IPS DF 6.9 (cell line): Measurements from ENCODE around the gene MAPK14.

Source experiments
- DNase-seq: peaks from one replicate; pipeline ENCODE4 v3.0.0-alpha.2; 2013; ENCODE audit warnings: low read depth, low spot score
- H3K27ac ChIP-seq: one replicate; pipeline ENCODE4 v1.5.1; 2013; ENCODE audit warnings: low read length, control low read depth
- H3K27me3 ChIP-seq: 2 replicates; pipeline ENCODE4 v1.6.1; 2013; ENCODE audit warnings: mild to moderate bottlenecking, low read length; ENCODE audit not compliant: control insufficient read depth, insufficient read depth
- H3K36me3 ChIP-seq: 2 replicates; pipeline ENCODE4 v1.6.1; 2013; ENCODE audit warnings: low read length; ENCODE audit not compliant: control insufficient read depth, insufficient read depth
- H3K4me1 ChIP-seq: 2 replicates; pipeline ENCODE4 v1.6.1; 2013; ENCODE audit warnings: low read length; ENCODE audit not compliant: control insufficient read depth, insufficient read depth
- H3K4me3 ChIP-seq: 2 replicates; pipeline ENCODE4 v1.5.1; 2013; ENCODE audit warnings: mild to moderate bottlenecking, low read length
- H3K9me3 ChIP-seq: 2 replicates; pipeline ENCODE4 v1.6.1; 2013; ENCODE audit warnings: low read length, inconsistent platforms; ENCODE audit not compliant: control insufficient read depth, insufficient read depth
- WGBS: extraction: QIAGEN DNeasy Blood & Tissue Kit; methylation state at CpG from one replicate; pipeline ENCODE4 v1.1.7; 2013; ENCODE audit warnings: mixed read lengths, missing lambda C conversion rate; ENCODE audit not compliant: insufficient read length, insufficient coverage; 5-methylcytosine and 5-hydroxymethylcytosine counted together

MAPK14 gene

DNA sequence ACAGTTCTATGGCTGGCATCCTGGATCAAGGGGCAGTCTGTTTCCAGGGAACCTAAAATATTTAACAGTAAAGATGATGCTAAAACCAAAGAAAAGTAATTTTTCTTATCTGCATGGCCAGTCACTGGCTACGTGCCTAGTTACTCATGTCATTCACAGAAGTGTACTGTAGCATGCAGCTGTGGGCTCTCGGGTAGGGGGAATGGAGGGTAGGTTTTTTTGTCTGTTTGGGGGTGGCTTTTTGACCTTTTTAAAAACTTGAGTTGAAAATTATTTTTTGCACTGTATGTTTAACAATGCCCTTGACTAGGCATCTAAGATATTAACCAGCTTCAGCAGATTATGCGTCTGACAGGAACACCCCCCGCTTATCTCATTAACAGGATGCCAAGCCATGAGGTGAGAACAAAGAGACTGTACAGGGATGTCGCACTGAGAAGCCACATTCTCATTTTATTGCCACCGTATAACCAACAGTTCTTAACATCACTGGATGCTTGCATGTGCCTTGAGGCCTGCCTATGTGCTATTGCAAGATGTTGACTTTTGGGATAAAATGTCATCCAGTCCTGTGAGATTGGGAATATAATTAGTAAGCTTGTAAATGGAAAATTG is 72.4 kb downstream of the MAPK14 start:
- no CpG with 5 or more reads among the region's 6 CpGs for whole genome bisulfite sequencing
- Histone ChIP-seq H3K4me1 (no peaks in the 10 kb centered on the region), H3K36me3 (peaks cover 4% of the 10 kb centered on the region; the same call in 1 of the 2 replicates), H3K4me3 (no peak overlapping the region), H3K9me3 (no peaks in the 10 kb centered on the region), H3K27me3 (no peaks in the 10 kb centered on the region), H3K27ac (no peak overlapping the region)
- no peak for DNase-seq

- Histone ChIP-seq H3K27ac (no peak overlapping the region), H3K4me3 (no peak overlapping the region), H3K27me3 (no peaks in the 10 kb centered on the region), H3K4me1 (no peaks in the 10 kb centered on the region), H3K9me3 (no peaks in the 10 kb centered on the region), H3K36me3 (peaks cover 4% of the 10 kb centered on the region; the same call in 1 of the 2 replicates)
- WGBS = no CpG with 5 or more reads among the region's 3 CpGs
- no peak for DNase-seq
Observed at GRCh38 chr6:36101691-36102090, 74.1 kb downstream of the MAPK14 start.

- Histone ChIP-seq H3K36me3 (peaks cover 4% of the 10 kb centered on the region; the same call in 1 of the 2 replicates), H3K27ac (no peak overlapping the region), H3K9me3 (no peaks in the 10 kb centered on the region), H3K4me1 (no peaks in the 10 kb centered on the region), H3K4me3 (no peak overlapping the region), H3K27me3 (no peaks in the 10 kb centered on the region)
- DNase-seq = no peak
- no CpG with 5 or more reads among the region's 4 CpGs for WGBS
Observed at GRCh38 chr6:36102853-36103252, 75.2 kb downstream of the MAPK14 start.

- Histone ChIP-seq H3K4me1 (no peaks in the 10 kb centered on the region), H3K36me3 (peaks cover 4% of the 10 kb centered on the region; the same call in 1 of the 2 replicates), H3K4me3 (no peak overlapping the region), H3K9me3 (no peaks in the 10 kb centered on the region), H3K27ac (no peak overlapping the region), H3K27me3 (no peaks in the 10 kb centered on the region)
- WGBS = no CpG with 5 or more reads among the region's 2 CpGs
- no peak for DNase-seq
Observed at GRCh38 chr6:36104836-36105235, 77.2 kb downstream of the MAPK14 start.

GRCh38 chr6:36109092-36109491 is 81.5 kb downstream of the MAPK14 start:
- H3K27ac ChIP-seq = no peak overlapping the region
- no peaks in the 10 kb centered on the region for H3K27me3 ChIP-seq
- no peak for DNase-seq
- peaks cover 3% of the 10 kb centered on the region; the same call in 1 of the 2 replicates for H3K36me3 ChIP-seq
- WGBS = no CpG with 5 or more reads among the region's 7 CpGs
- H3K4me3 ChIP-seq = no peak overlapping the region
- H3K4me1 ChIP-seq = no peaks in the 10 kb centered on the region
- H3K9me3 ChIP-seq = no peaks in the 10 kb centered on the region

- Histone ChIP-seq H3K4me1 (no peaks in the 10 kb centered on the region), H3K4me3 (no peak overlapping the region), H3K36me3 (peaks cover 3% of the 10 kb centered on the region; the same call in 1 of the 2 replicates), H3K27me3 (no peaks in the 10 kb centered on the region), H3K27ac (no peak overlapping the region), H3K9me3 (no peaks in the 10 kb centered on the region)
- WGBS = no CpG with 5 or more reads among the region's 3 CpGs
- DNase-seq = no peak
Observed at GRCh38 chr6:36110050-36110449, 82.4 kb downstream of the MAPK14 start.

DNA sequence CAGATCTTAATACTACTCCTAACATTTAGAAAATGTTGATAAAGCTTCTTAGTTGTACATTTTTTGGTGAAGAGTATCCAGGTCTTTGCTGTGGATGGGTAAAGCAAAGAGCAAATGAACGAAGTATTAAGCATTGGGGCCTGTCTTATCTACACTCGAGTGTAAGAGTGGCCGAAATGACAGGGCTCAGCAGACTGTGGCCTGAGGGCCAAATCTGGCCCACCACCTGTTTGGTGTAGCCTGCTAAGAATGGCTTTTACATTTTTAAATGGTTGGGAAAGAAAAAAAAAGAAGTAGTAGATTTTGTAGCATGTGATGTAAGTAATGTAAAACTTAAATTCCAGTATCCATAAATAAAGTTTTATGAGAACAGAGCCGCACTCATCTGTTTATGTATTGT is 83.3 kb downstream of the MAPK14 start:
- Histone ChIP-seq H3K9me3 (no peaks in the 10 kb centered on the region), H3K36me3 (peaks cover 3% of the 10 kb centered on the region; the same call in 1 of the 2 replicates), H3K27ac (no peak overlapping the region), H3K27me3 (no peaks in the 10 kb centered on the region), H3K4me3 (no peak overlapping the region), H3K4me1 (no peaks in the 10 kb centered on the region)
- no CpG with 5 or more reads among the region's 4 CpGs for WGBS
- DNase-seq = no peak

DNA sequence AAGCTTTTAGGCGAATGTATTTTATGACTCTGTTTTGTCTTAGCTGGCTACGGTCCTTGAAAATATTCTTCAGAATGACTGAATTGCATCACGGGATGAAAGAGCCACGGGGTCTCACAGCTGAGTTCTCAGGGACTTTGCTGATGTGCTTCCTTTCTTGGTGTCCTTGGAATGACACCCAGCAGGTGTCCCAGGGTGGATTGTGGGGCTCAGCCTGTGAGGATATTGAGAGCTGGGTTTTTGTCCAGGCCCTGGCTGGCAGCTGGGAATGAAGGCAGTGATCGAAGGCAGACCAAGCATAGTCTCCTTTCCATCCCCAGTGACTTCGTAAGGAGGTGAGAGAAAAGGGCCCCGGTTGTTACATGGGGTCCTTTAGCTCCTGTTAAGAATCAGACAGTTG is 83.9 kb downstream of the MAPK14 start:
- peaks cover 3% of the 10 kb centered on the region; the same call in 1 of the 2 replicates for H3K36me3 ChIP-seq

DNA sequence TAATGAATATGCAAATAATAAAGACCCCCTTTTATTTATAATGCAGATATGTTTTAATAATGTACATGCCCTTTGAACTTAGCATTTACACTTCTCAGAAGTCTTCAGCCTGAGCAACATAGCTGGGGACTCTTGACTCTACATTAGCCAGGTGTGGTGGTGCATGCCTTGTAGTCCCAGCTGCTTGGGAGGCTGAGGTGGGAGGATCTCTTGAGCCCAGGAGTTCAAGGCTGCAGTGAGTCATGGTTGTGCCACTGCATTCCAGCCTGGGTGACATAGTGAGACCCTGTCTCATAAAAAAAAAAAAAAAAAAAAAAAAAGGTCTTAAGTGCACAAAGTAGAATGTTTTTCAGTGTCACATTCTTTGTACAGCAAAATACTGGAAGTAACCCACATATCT is 85.4 kb downstream of the MAPK14 start:
- no peak overlapping the region for H3K27ac ChIP-seq
- no peaks in the 10 kb centered on the region for H3K27me3 ChIP-seq
- peaks cover 3% of the 10 kb centered on the region; the same call in 1 of the 2 replicates for H3K36me3 ChIP-seq
- no peaks in the 10 kb centered on the region for H3K9me3 ChIP-seq
- no peak overlapping the region for H3K4me3 ChIP-seq
- no peaks in the 10 kb centered on the region for H3K4me1 ChIP-seq
- DNase-seq = no peak

More for the DNA sequence above, 83.9 kb downstream of the MAPK14 start:
- no peaks in the 10 kb centered on the region for H3K4me1 ChIP-seq
- WGBS = no CpG with 5 or more reads among the region's 7 CpGs
- H3K27me3 ChIP-seq = no peaks in the 10 kb centered on the region
- H3K9me3 ChIP-seq = no peaks in the 10 kb centered on the region
- no peak for DNase-seq
- H3K27ac ChIP-seq = no peak overlapping the region
- H3K4me3 ChIP-seq = no peak overlapping the region

DNA sequence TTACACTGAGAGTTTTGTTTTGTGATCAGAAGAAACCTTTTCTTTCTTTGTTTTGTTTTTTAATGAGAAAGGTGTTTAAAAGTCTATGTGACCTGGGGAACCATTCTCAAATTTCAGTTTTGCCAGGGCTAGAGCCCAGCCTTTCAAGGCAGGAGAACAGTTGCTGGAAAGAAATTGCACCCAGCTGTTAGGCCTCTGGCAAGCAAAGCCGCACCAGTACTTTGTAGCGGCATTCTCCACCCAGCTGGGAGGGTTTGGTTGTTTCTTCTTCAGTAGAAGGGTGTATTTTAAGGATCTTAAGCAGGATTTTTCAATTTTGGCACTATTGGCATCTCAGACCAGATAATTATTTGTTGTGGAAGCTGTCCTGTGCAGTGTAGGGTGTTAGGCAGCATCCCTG is 86.1 kb downstream of the MAPK14 start:
- Histone ChIP-seq H3K9me3 (no peaks in the 10 kb centered on the region), H3K4me1 (no peaks in the 10 kb centered on the region), H3K36me3 (peaks cover 3% of the 10 kb centered on the region; the same call in 1 of the 2 replicates), H3K4me3 (no peak overlapping the region), H3K27ac (no peak overlapping the region), H3K27me3 (no peaks in the 10 kb centered on the region)
- no peak for DNase-seq
- no CpG with 5 or more reads among the region's 2 CpGs for WGBS

DNA sequence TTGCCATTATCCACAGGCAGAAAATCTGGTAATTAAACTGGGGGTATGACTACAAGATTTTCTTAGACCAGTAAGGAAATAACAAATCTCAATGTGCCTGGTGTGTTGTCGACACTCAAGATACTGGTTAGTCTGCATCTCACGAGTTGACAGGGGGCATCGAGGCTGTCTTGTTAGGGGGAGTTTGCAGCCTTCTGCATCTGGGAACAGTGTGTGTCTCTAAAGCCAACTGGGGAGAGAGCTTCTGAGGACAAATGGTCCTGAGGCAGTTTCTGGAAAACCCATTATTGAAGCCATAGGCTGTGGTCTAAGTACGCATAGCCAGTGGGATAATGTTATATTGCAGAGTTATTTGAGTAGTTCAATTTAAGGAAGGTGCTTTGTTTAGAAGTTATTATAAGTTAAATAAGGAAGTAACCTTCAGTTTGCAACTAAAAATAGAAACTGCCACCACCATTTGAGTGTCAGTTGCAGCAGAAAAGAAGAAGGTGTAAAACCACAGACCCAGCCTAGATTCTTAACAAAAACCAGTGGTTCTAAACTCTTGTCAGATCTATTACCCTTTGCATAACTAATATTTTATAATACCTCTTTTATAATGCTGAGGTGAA is 87.3 kb downstream of the MAPK14 start:
- no peak for DNase-seq
- Histone ChIP-seq H3K4me1 (no peaks in the 10 kb centered on the region), H3K9me3 (no peaks in the 10 kb centered on the region), H3K4me3 (no peak overlapping the region), H3K27me3 (no peaks in the 10 kb centered on the region), H3K27ac (no peak overlapping the region), H3K36me3 (peaks cover 3% of the 10 kb centered on the region; the same call in 1 of the 2 replicates)
- no CpG with 5 or more reads among the region's 4 CpGs for WGBS
